C4-2B (cell line): ENCODE measurements around the gene THEM4.

ENCODE experiments used
- H3K27ac ChIP-seq: fragments of 450-650 bp; 2 replicates; pipeline ENCODE4 v1.5.1; 2017
- ZFX ChIP-seq: fragments of 450-650 bp; IDR thresholded peaks from 2 replicates; pipeline ENCODE4 v1.6.1; 2017
- TF ChIP-seq, protein P1 (sequence below): fragments of 450-650 bp; conservative IDR thresholded peaks from 2 replicates; pipeline ENCODE4 v1.5.1; 2017; ENCODE audit warnings: mild to moderate bottlenecking

THEM4 gene

DNA sequence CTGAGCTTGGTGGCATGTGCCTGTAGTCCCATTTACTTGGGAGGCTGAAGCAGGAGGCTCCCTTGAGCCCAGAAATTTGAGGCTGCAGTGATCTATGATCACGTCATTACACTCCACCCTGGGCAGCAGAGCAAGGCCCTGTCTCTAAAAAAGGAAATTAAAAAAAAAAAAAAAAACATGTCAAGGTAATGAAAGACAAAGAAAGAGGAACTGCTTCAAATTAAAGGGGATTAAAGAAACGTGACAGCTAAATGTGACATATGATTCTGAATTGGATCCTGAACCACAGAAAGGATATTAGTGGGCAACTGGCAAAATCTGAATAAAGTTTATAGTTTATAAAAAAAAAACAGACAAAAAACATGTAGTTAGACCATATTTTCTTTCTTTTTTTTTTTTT is 65.9 kb downstream of the THEM4 start:
- H3K27ac ChIP-seq = no peak overlapping the region
- no peak for TF ChIP-seq ZFX
- TF ChIP-seq, protein P1, sequence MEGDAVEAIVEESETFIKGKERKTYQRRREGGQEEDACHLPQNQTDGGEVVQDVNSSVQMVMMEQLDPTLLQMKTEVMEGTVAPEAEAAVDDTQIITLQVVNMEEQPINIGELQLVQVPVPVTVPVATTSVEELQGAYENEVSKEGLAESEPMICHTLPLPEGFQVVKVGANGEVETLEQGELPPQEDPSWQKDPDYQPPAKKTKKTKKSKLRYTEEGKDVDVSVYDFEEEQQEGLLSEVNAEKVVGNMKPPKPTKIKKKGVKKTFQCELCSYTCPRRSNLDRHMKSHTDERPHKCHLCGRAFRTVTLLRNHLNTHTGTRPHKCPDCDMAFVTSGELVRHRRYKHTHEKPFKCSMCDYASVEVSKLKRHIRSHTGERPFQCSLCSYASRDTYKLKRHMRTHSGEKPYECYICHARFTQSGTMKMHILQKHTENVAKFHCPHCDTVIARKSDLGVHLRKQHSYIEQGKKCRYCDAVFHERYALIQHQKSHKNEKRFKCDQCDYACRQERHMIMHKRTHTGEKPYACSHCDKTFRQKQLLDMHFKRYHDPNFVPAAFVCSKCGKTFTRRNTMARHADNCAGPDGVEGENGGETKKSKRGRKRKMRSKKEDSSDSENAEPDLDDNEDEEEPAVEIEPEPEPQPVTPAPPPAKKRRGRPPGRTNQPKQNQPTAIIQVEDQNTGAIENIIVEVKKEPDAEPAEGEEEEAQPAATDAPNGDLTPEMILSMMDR = no peak

DNA sequence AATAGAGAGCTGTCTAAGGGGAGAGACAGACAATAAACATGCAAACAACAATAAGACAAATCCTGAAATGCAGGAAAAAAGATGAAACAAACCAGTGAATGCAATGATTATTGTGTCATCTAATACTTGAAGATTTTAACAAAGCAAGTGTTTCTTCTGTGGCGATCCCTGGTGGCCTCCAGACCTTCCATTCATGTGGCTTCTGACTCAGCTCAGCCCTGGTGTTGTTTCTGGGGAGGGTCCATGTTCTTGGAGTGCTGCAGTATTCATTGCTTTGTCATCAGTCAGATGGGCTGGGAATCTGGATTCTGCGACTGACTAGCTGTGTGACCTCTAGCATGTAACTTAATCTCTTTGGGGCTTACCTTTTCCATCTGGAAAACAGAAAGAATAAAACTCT is 68.2 kb downstream of the THEM4 start:
- TF ChIP-seq, protein P1 = no peak
- no peak for TF ChIP-seq ZFX
- no peak overlapping the region for H3K27ac ChIP-seq

DNA sequence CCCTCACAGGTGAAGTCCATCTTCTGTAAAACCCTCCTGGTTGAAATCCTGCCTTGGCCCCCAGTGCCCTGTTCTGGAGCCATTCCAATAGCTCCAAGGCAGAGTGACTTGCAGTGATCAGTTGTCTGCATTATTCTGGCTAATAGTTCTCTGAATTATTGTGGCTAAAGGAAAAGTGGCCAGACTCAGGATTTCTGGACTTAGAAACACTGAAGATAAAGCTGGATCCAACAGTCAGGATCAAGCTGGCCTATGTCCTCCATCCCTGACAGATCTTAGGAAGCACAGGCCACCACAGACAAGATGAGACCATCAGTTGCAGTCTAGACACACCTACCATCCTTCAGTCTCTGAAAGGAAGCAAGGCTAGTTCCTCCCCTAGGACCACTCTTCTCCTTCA is 68.9 kb downstream of the THEM4 start:
- TF ChIP-seq, protein P1 = no peak
- TF ChIP-seq ZFX = no peak
- peak overlapping the region; percentile 92 for H3K27ac ChIP-seq

DNA sequence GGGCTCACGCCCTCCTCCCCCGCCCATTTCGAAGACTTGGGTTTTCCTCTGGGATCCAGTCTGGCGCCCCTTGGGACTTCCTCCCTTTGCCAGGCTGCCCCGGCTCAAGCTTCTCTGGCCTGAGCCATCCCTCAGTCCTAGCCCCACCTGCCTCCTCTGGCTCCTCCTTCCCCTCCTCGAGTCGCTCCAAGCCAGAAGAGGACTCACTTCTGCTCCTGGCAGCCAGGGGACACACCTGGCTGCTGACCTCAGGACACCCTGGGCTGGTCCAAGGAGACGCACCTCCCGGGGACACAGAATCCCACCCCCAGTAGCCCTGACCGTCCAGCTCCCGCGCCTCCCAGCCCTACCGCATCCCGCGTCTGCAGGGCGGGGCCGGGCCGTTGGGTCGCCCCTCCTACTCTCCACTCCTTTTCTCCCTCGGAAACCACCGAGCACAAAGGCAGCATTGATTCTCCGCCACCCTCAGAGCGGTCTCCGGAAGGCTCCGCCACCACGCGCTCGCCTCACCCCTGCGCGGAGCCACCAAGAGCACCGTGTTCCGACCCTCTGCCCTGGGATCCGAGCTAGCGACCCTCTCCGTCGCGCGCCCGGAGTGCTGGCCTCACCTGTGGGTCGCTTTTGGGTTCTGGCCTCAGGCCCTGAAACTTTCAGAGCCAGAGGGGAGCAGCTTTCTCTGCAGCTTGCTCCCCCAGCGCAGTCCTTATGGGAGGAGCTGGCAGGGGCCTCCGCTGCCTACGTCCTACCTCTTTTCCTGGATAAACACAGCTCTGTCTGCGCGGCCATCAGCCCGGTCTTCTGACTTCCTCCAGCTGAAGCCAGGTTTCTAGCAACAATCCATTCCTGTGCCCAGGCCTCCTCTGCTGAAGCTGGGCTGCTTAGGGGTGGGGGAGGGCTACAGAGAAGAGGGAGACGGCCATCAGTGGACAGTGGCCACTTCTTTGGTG is 69.6 kb downstream of the THEM4 start, which contains the start of gene C2CD4D:
Gene C2CD4D (minus strand): TSS at position 364 of the 947 bp plus-strand sequence. CDS start 831 bp downstream, outside the sequence.
- peak within 1 kb of the TSS; percentile 92 for H3K27ac ChIP-seq
- no peak for TF ChIP-seq ZFX
- TF ChIP-seq, protein P1 = no peak; the same call in 1 of the 2 replicates

DNA sequence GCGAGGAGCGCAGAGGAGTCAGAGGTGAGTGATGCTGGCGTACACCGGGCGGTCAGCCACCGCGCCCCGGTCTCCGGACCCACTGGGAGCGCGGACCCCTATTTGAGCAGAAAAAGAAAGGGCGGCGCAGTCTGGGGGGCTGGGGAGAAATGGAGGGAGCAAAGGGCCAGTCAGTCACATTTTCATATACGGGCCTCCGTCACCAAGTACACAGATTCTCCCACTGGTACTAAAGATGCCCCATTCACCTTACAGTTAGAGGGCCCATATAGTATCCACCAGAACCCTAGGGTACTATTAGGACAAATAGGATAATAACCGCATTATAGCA is 70.3 kb downstream of the THEM4 start:
- TF ChIP-seq, protein P1 = no peak
- no peak for TF ChIP-seq ZFX
- H3K27ac ChIP-seq = peak overlapping the region; percentile 92

DNA sequence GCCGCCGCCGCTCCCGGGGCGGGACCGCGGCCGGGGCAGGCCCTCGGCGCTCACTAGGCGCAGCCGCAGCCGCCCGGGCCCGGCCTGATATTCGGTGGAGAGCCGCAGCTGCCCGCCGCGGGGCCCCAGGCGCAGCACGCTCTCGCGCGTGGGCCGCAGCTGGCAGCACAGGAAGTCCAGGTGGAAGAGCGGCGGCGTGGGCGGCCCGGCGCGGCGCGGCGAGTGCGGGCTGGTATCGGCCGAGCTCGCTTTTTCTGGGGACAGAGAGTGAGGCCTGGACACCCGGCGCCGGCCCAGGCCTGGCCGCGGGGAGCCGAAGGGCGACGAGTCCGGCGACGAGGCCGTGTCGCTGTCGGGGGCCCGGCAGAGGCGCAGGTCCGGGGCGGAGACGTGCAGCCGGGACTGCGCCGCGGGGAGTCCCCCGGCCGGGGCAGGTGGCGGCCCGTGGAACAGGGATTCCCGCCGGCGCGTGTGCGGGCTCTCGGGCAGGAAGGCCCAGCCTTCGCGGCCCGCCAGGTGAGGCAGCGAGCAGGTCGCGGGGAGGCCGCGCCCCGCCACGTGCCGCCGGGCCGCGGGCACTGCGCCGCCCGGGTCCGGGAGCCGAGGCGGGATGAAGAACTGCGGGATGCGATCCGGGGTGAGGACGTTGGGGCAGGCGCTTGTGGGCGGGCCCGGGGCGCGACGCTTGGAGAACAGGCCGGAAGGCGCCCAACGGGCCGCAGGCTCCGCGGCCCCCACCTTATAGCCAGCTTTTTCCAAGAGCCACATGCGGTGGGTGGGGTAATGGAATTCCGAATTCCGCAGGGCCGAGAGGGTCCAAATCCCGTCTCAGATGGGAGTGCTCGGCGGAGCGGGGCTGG is 70.9 kb downstream of the THEM4 start:
- no peak for TF ChIP-seq ZFX
- TF ChIP-seq, protein P1 = no peak
- H3K27ac ChIP-seq = peak overlapping the region; percentile 92

DNA sequence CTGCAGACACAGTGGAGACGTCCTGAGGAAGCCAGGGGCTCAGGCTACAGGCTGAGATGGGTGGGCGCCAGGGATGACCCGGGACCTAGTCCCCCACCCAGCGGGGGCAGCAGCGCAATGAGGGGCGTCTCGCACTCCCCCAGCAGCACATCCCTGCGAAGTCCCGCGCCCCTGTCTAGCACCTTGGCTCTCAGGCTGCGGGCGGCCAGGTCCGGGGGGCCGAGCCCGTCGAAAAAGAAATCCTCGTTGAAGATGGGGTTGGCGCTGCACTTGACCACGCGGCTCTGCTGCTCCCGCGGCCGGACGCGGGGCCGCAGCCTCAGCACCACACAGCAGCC is 71.5 kb downstream of the THEM4 start:
- H3K27ac ChIP-seq = peak overlapping the region; percentile 92
- TF ChIP-seq ZFX = no peak
- TF ChIP-seq, protein P1 = no peak
